Measurements from ENCODE around the gene SETD1A. TPM values are rescaled to one million over a fixed set of nuclear protein-coding genes. Genes with fewer than 3 reads are reported as not detected.

The SETD1A gene
- total and polyA plus RNA-seq, 9 of the 15 experiments (the other 6 are each of a cell fraction or from before 2014, with no cell fraction given), result 0.08 to 36.0 (median 4.2) TPM

GRCh38 chr16:30941600-30942425 is 15.7 kb upstream of the SETD1A start (continued):
- TF ChIP-seq MTA3 (IDR thresholded peaks at IDR 0.05; ENCODE audit: borderline replicate concordance) (peak; percentile 37; the same call in 1 of the 2 replicates), ID3 (CRISPR knock-in tag; IDR thresholded peaks at IDR 0.05) (no peak), ID3 (tag; IDR thresholded peaks at IDR 0.05) (no peak), GTF2B (IDR thresholded peaks at IDR 0.05; ENCODE audit: extremely low read depth, insufficient read length) (no peak), ZNF512 (tag; IDR thresholded peaks at IDR 0.05) (no peak), FOXA3 (CRISPR knock-in tag; conservative IDR thresholded peaks at IDR 0.05 in 1 of 2, IDR thresholded peaks at IDR 0.05 in 1 of 2) (no peak), VEZF1 (CRISPR knock-in tag; IDR thresholded peaks at IDR 0.05) (peak; percentile 74), ATF2 (CRISPR knock-in tag; IDR thresholded peaks at IDR 0.05) (no peak), ZNF24 (IDR thresholded peaks at IDR 0.05) (no peak), ZBTB43 (CRISPR knock-in tag; IDR thresholded peaks at IDR 0.05) (no peak), CTBP1 (IDR thresholded peaks at IDR 0.05; ENCODE audit: borderline replicate concordance) (peak; percentile 53; the same call in 1 of the 2 replicates), PPARD (CRISPR knock-in tag; IDR thresholded peaks at IDR 0.05) (no peak), GATAD2A (IDR thresholded peaks at IDR 0.05) (no peak), ZNF316 (IDR thresholded peaks at IDR 0.05) (no peak), SMARCA4 (IDR thresholded peaks at IDR 0.05) (no peak), CBX1 (IDR thresholded peaks at IDR 0.05; ENCODE audit: low read depth) (no peak), ZNF699 (CRISPR knock-in tag; IDR thresholded peaks at IDR 0.05; ENCODE audit: insufficient replicate concordance) (no peak), BCOR (IDR thresholded peaks at IDR 0.05) (no peak), ARID1B (IDR thresholded peaks at IDR 0.05) (no peak), ZNF398 (CRISPR knock-in tag; IDR thresholded peaks at IDR 0.05) (no peak)
